GM23248 (cell line): ENCODE measurements around the gene SSMEM1.
"Not testable (repeated sequence)": the region's sequence is repeated elsewhere in the genome, so short reads cannot be mapped to it uniquely, and the experiment has no call there.

Source experiments
- EZH2 ChIP-seq: fragments of 200-600 bp; sonication (generic); IDR thresholded peaks from 2 replicates; pipeline ENCODE4 v1.6.1; 2018; ENCODE audit warnings: antibody characterized with exemption, mild to moderate bottlenecking; ENCODE audit not compliant: insufficient read depth, poor library complexity, severe bottlenecking
- EZH2phosphoT487 ChIP-seq: fragments of 200-600 bp; sonication (generic); IDR thresholded peaks from 2 replicates; pipeline ENCODE4 v1.6.1; 2018; ENCODE audit warnings: antibody characterized with exemption, moderate library complexity, mild to moderate bottlenecking, low read depth; ENCODE audit not compliant: insufficient read depth

- TF ChIP-seq EZH2, EZH2phosphoT487: not testable (repeated sequence)
These were observed 23.3 kb upstream of the SSMEM1 start for GRCh38 chr7:130184349-130184748.
